Stimulated activated CD8-positive, alpha-beta memory T cell treated with anti-CD3 and anti-CD28 coated beads, Interleukin-12 subunit alpha, Interleukin-12 subunit beta, amount 100 ng/mL, for 1 hour (primary cell): ENCODE data around the gene DLX2.
"Not testable (repeated sequence)": the region's sequence is repeated elsewhere in the genome, so short reads cannot be mapped to it uniquely, and the experiment has no call there.

Experiments used
- DNase-seq: peaks from one replicate; pipeline ENCODE4 v3.0.0-alpha.2; 2020; ENCODE audit warnings: low read depth

Gene DLX2

GRCh38 chr2:172083628-172084394 lies 18.9 kb downstream of the DLX2 start:
- no peak for DNase-seq

GRCh38 chr2:172082944-172083627 lies 19.6 kb downstream of the DLX2 start:
- DNase-seq, result no peak

- DNase-seq, result no peak
These were observed 20.4 kb downstream of the DLX2 start for GRCh38 chr2:172082105-172082943.

- no peak for DNase-seq
These were observed 21.3 kb downstream of the DLX2 start for GRCh38 chr2:172081221-172082022.

- DNase-seq, result no peak
These were observed 22.0 kb downstream of the DLX2 start for GRCh38 chr2:172080641-172081220.

- DNase-seq, result no peak
These were observed 22.7 kb downstream of the DLX2 start for GRCh38 chr2:172079838-172080640.

- no peak for DNase-seq
These were observed 23.3 kb downstream of the DLX2 start for GRCh38 chr2:172079416-172079815.

GRCh38 chr2:172074254-172074653 lies 28.4 kb downstream of the DLX2 start:
- DNase-seq, result no peak

GRCh38 chr2:172073518-172073917 lies 29.2 kb downstream of the DLX2 start:
- no peak for DNase-seq

- no peak for DNase-seq
These were observed 30.0 kb downstream of the DLX2 start for GRCh38 chr2:172072706-172073105.

- DNase-seq, result no peak
These were observed 30.4 kb downstream of the DLX2 start for GRCh38 chr2:172072303-172072702.

- no peak for DNase-seq
These were observed 31.8 kb downstream of the DLX2 start for GRCh38 chr2:172070936-172071335.

GRCh38 chr2:172067905-172068304 lies 34.8 kb downstream of the DLX2 start:
- not testable (repeated sequence) for DNase-seq

GRCh38 chr2:172066394-172066886 lies 36.3 kb downstream of the DLX2 start:
- no peak for DNase-seq

- DNase-seq, result no peak
These were observed 37.6 kb downstream of the DLX2 start for GRCh38 chr2:172065111-172065510.

GRCh38 chr2:172063446-172063845 lies 39.3 kb downstream of the DLX2 start:
- no peak for DNase-seq

GRCh38 chr2:172062402-172063004 lies 40.2 kb downstream of the DLX2 start:
- no peak for DNase-seq

GRCh38 chr2:172060118-172060517 lies 42.6 kb downstream of the DLX2 start:
- not testable (repeated sequence) for DNase-seq

GRCh38 chr2:172058660-172059059 lies 44.0 kb downstream of the DLX2 start:
- DNase-seq, result no peak

GRCh38 chr2:172056293-172056692 lies 46.4 kb downstream of the DLX2 start:
- no peak for DNase-seq
